OCI-LY7 (cell line): ENCODE data around the gene LRRC8C. TPM values are rescaled to one million over a fixed set of nuclear protein-coding genes. Genes with fewer than 3 reads are reported as not detected.
A peak's percentile ranks its signal among the peaks of the same experiment; 100 is the strongest.

Experiments used
- BruUV-seq: library from RNA; stranded (reverse); fragments of 400-500 nt; replicated peaks from 2 replicates; lab custom pipeline; 2021; lab: Mats Ljungman, UMichigan
- CTCF ChIA-PET: fragments of 300-600 bp; sonication (Branson Sonifier 250); formaldehyde crosslinking; loops from one replicate; lab custom pipeline; 2022; ENCODE audit warnings: antibody characterized with exemption; ENCODE audit not compliant: unreplicated experiment; lab: Charles Lee
- POLR2A ChIA-PET: fragments of 300-600 bp; sonication (Branson Sonifier 250); formaldehyde crosslinking; loops from one replicate; lab custom pipeline; 2022; ENCODE audit warnings: antibody characterized with exemption; lab: Charles Lee
- DNase-seq: peaks from one replicate; pipeline ENCODE4 v3.0.0-alpha.2; 2015; ENCODE audit warnings: low spot score
- H2AFZ ChIP-seq: fragments of 200-600 bp; sonication (generic), shearing (Covaris generic); 2 replicates; pipeline ENCODE4 v1.6.1; 2014; ENCODE audit warnings: mild to moderate bottlenecking, antibody characterized with exemption, low read length, moderate library complexity
- H3K27ac ChIP-seq: fragments of 200-600 bp; sonication (generic); 2 replicates; pipeline ENCODE4 v1.5.1; 2014; ENCODE audit warnings: mixed run types, low read depth, mild to moderate bottlenecking, moderate library complexity, low read length, inconsistent platforms; ENCODE audit not compliant: poor library complexity, severe bottlenecking
- H3K36me3 ChIP-seq: fragments of 200-600 bp; sonication (generic); 2 replicates; pipeline ENCODE4 v1.6.1; 2014; ENCODE audit warnings: mild to moderate bottlenecking, antibody characterized with exemption, low read length, moderate library complexity, mixed read lengths; ENCODE audit not compliant: insufficient read depth
- H3K4me1 ChIP-seq: fragments of 200-600 bp; sonication (generic); 2 replicates; pipeline ENCODE4 v1.5.1; 2014; ENCODE audit warnings: mild to moderate bottlenecking, low read length; ENCODE audit not compliant: insufficient read depth, poor library complexity, severe bottlenecking
- H3K4me2 ChIP-seq: fragments of 200-600 bp; sonication (generic); 2 replicates; pipeline ENCODE4 v1.6.1; 2014; ENCODE audit warnings: mild to moderate bottlenecking, low read length
- H3K4me3 ChIP-seq: fragments of 200-600 bp; sonication (generic); 2 replicates; pipeline ENCODE4 v1.5.1; 2014; ENCODE audit warnings: mild to moderate bottlenecking, low read depth, low read length; ENCODE audit not compliant: poor library complexity, severe bottlenecking
- H3K79me2 ChIP-seq: fragments of 200-600 bp; sonication (generic); 2 replicates; pipeline ENCODE4 v1.6.1; 2016; ENCODE audit warnings: low read depth, mild to moderate bottlenecking, low read length, moderate library complexity, mixed read lengths; ENCODE audit not compliant: insufficient read depth
- H3K9me2 ChIP-seq: fragments of 200-600 bp; sonication (generic); 2 replicates; pipeline ENCODE4 v1.6.1; 2016; ENCODE audit warnings: mild to moderate bottlenecking, low read length, mixed read lengths; ENCODE audit not compliant: insufficient read depth
- H3K9me3 ChIP-seq: fragments of 200-600 bp; sonication (generic); 2 replicates; pipeline ENCODE4 v1.6.1; 2014; ENCODE audit warnings: mild to moderate bottlenecking, mixed run types, low read length, mixed read lengths
- H4K20me1 ChIP-seq: fragments of 200-600 bp; sonication (generic); 2 replicates; pipeline ENCODE4 v1.6.1; 2014; ENCODE audit warnings: mild to moderate bottlenecking, antibody characterized with exemption, low read length, moderate library complexity, mixed read lengths; ENCODE audit not compliant: insufficient read depth
- CTCF ChIP-seq: fragments of 200-600 bp; sonication (generic); conservative IDR thresholded peaks from 2 replicates; pipeline ENCODE4 v1.5.1; 2014; ENCODE audit warnings: mild to moderate bottlenecking, antibody characterized with exemption, low read length, moderate library complexity, mixed read lengths
- EZH2phosphoT487 ChIP-seq: fragments of 200-600 bp; sonication (generic); IDR thresholded peaks from 2 replicates; pipeline ENCODE4 v1.6.1; 2018; ENCODE audit warnings: low read depth, borderline replicate concordance, mild to moderate bottlenecking, mixed run types, antibody characterized with exemption, low read length, moderate library complexity, mixed read lengths
- intact Hi-C: fragments of 100-400 bp; cut with micrococcal nuclease; formaldehyde crosslinking; loops from one replicate; pipeline ENCODE4 v1.10.0; 2022; ENCODE audit not compliant: unreplicated experiment
- total RNA-seq, 2 experiments: library from RNA; depleted of rRNA in 1 of 2; stranded (reverse); fragments of >200 nt in 1 of 2; shearing (Covaris generic) in 1 of 2; gene quantifications; 2 replicates each; pipeline ENCODE4 v1.2.3, GENCODE V29; 2014 to 2022

Gene LRRC8C
- total RNA-seq, 2 experiments from 2014 or later = 6.0 to 9.0 TPM

- H3K9me2 ChIP-seq = no peaks in the 10 kb centered on the region
- peaks cover 17% of the 10 kb centered on the region for H3K4me1 ChIP-seq
- H2AFZ ChIP-seq = no peak overlapping the region
- no peak for DNase-seq
- H3K27ac ChIP-seq = no peak overlapping the region
- no peaks in the 10 kb centered on the region for H4K20me1 ChIP-seq
- ChIA-PET POLR2A (interaction anchor here (0.6 to 14.0 kb wide), 5 partner anchors 12 to 247 kb away, joined by 4 to 90 read pairs (median 4); no protein-coding TSS in a partner anchor), CTCF (interaction anchor here (1.7 kb wide), 1 partner anchor 133 kb away, joined by 7 read pairs; no protein-coding TSS in a partner anchor)
- H3K4me2 ChIP-seq = no peak overlapping the region
- no peaks in the 10 kb centered on the region for H3K9me3 ChIP-seq
- no TSS peak for BruUV-seq
- intact Hi-C loops = loop anchor here (5.0 kb wide), 1 partner anchor 62 kb away; no protein-coding TSS in a partner anchor
- H3K4me3 ChIP-seq = no peak overlapping the region
- H3K36me3 ChIP-seq = no peaks in the 10 kb centered on the region
- TF ChIP-seq CTCF (0 out of 2 replicates have a peak, but pooled peaks have one; percentile 25), EZH2phosphoT487 (no peak)
- peaks cover 12% of the 10 kb centered on the region; the same call in 1 of the 2 replicates for H3K79me2 ChIP-seq
Observed at GRCh38 chr1:89630048-89630447, 2.9 kb upstream of the LRRC8C start.

GRCh38 chr1:89631816-89632656 lies 884 bp upstream of the LRRC8C start:
- peak overlapping the region; percentile 75 for H3K4me2 ChIP-seq
- peaks cover 22% of the 10 kb centered on the region; the same call in 1 of the 2 replicates for H3K79me2 ChIP-seq
- ChIA-PET CTCF (interaction anchor here (1.5 kb wide), 1 partner anchor 131 kb away, joined by 5 read pairs; no protein-coding TSS in a partner anchor), POLR2A (interaction anchor here (0.6 to 14.0 kb wide), 6 partner anchors 12 to 130 kb away, joined by 3 to 90 read pairs (median 3); no protein-coding TSS in a partner anchor)
- H2AFZ ChIP-seq = peak overlapping the region; percentile 87
- no peak overlapping the region for H3K27ac ChIP-seq
- peaks cover 25% of the 10 kb centered on the region for H3K4me1 ChIP-seq
- H3K4me3 ChIP-seq = peak overlapping the region; percentile 95
- H4K20me1 ChIP-seq = no peaks in the 10 kb centered on the region
- H3K36me3 ChIP-seq = no peaks in the 10 kb centered on the region
- no peaks in the 10 kb centered on the region for H3K9me2 ChIP-seq
- intact Hi-C loops = loop anchor here (2.0 to 5.0 kb wide), 5 partner anchors 60 to 363 kb away; partner anchors contain the start of genes LRRC8B, LRRC8D and ZNF326
- TSS peak; percentile 57 for BruUV-seq
- TF ChIP-seq EZH2phosphoT487 = no peak
- TF ChIP-seq CTCF = no peak
- DNase-seq = no peak
- no peaks in the 10 kb centered on the region for H3K9me3 ChIP-seq
